ENCODE results near the gene ZFAND4.

GRCh38 chr10:45589009-45589408 lies 83.6 kb downstream of the ZFAND4 start:
- TF ChIP-seq CTCF (IDR thresholded peaks at IDR 0.05) (no peak), POLR2A (IDR thresholded peaks at IDR 0.05) (no peak)
